IMR-90 (cell line): ENCODE measurements around the gene CARTPT. TPM values are rescaled to one million over a fixed set of nuclear protein-coding genes. Genes with fewer than 3 reads are reported as not detected.

ENCODE experiments used
- ATAC-seq: fragments of 200-7000 bp; cut with Tn5 transposase; 2 replicates; pipeline ENCODE4 v1.9.1; 2020; ENCODE audit warnings: low read depth, mild to moderate bottlenecking, moderate library complexity
- BruUV-seq: library from RNA; stranded (reverse); fragments of 400-500 nt; replicated peaks from 2 replicates; lab custom pipeline; 2021; lab: Mats Ljungman, UMichigan
- CTCF ChIA-PET: fragments of 300-600 bp; formaldehyde crosslinking; extraction: SDS; loops from one replicate; lab custom pipeline; 2021; ENCODE audit warnings: antibody characterized with exemption; lab: Yijun Ruan, JAX
- POLR2A ChIA-PET: fragments of 300-600 bp; sonication (Branson Sonifier 250); formaldehyde crosslinking; loops from one replicate; lab custom pipeline; 2022; ENCODE audit warnings: antibody characterized with exemption; ENCODE audit not compliant: unreplicated experiment; lab: Charles Lee
- DNase-seq: peaks from one replicate; pipeline ENCODE4 v3.0.0; 2013
- H2AFZ ChIP-seq: replicated peaks from 2 replicates; pipeline ENCODE3; 2013; ENCODE audit warnings: low read length, mild to moderate bottlenecking; ENCODE audit not compliant: poor library complexity
- H2AK5ac ChIP-seq: 2 replicates; pipeline ENCODE4 v1.6.1; 2013; ENCODE audit warnings: low read depth, low read length, inconsistent platforms
- H2AK9ac ChIP-seq: replicated peaks from 2 replicates; pipeline ENCODE3; 2013; ENCODE audit warnings: mild to moderate bottlenecking, low read depth, low read length, moderate library complexity; ENCODE audit not compliant: poor library complexity
- H2BK120ac ChIP-seq: 2 replicates; pipeline ENCODE4 v1.6.1; 2013; ENCODE audit warnings: low read depth, low read length, inconsistent platforms
- H2BK15ac ChIP-seq: 3 replicates; pipeline ENCODE4 v1.6.1; 2013; ENCODE audit warnings: low read depth, low read length, inconsistent platforms
- H2BK20ac ChIP-seq: 2 replicates; pipeline ENCODE4 v1.6.1; 2013; ENCODE audit warnings: low read depth, mild to moderate bottlenecking, inconsistent platforms, low read length, moderate library complexity
- H2BK5ac ChIP-seq: 2 replicates; pipeline ENCODE4 v1.6.1; 2013; ENCODE audit warnings: mild to moderate bottlenecking, low read depth, low read length, inconsistent platforms; ENCODE audit not compliant: poor library complexity, severe bottlenecking
- H3K14ac ChIP-seq: replicated peaks from 2 replicates; pipeline ENCODE4 v1.6.1; 2013; ENCODE audit warnings: low read depth, low read length, inconsistent platforms
- H3K18ac ChIP-seq: 2 replicates; pipeline ENCODE4 v1.6.1; 2013; ENCODE audit warnings: low read depth, low read length, control low read depth
- H3K23ac ChIP-seq: 2 replicates; pipeline ENCODE4 v1.6.1; 2013; ENCODE audit warnings: low read depth, low read length, inconsistent platforms
- H3K27ac ChIP-seq: 2 replicates; pipeline ENCODE4 v1.5.1; 2013; ENCODE audit warnings: mild to moderate bottlenecking, control low read depth, low read length; ENCODE audit not compliant: insufficient read depth
- H3K27me3 ChIP-seq: 2 replicates; pipeline ENCODE4 v1.6.1; 2013; ENCODE audit warnings: low read length; ENCODE audit not compliant: control insufficient read depth, insufficient read depth
- H3K36me3 ChIP-seq: 2 replicates; pipeline ENCODE4 v1.6.1; 2013; ENCODE audit warnings: low read length, mixed read lengths; ENCODE audit not compliant: control insufficient read depth, insufficient read depth
- H3K4ac ChIP-seq: 2 replicates; pipeline ENCODE4 v1.6.1; 2013; ENCODE audit warnings: low read depth, low read length, inconsistent platforms
- H3K4me1 ChIP-seq: 2 replicates; pipeline ENCODE4 v1.6.1; 2013; ENCODE audit warnings: low read length, mixed read lengths; ENCODE audit not compliant: control insufficient read depth, insufficient read depth
- H3K4me2 ChIP-seq: 2 replicates; pipeline ENCODE4 v1.6.1; 2013; ENCODE audit warnings: low read depth, mild to moderate bottlenecking, control low read depth, low read length, moderate library complexity
- H3K4me3 ChIP-seq: 2 replicates; pipeline ENCODE4 v1.5.1; 2013; ENCODE audit warnings: low read depth, mild to moderate bottlenecking, control low read depth, low read length, moderate library complexity; ENCODE audit not compliant: insufficient read depth
- H3K56ac ChIP-seq: 2 replicates; pipeline ENCODE4 v1.6.1; 2013; ENCODE audit warnings: low read length, inconsistent platforms; ENCODE audit not compliant: insufficient read depth; ENCODE audit errors: extremely low read depth
- H3K79me1 ChIP-seq, 2 experiments: 2 replicates each; pipeline ENCODE4 v1.6.1; 2013; ENCODE audit warnings: low read length in 2 of 2, inconsistent platforms in 1 of 2, low read depth in 1 of 2
- H3K9ac ChIP-seq: 2 replicates; pipeline ENCODE4 v1.6.1; 2013; ENCODE audit warnings: low read depth, low read length, control low read depth
- H3K9me1 ChIP-seq: 2 replicates; pipeline ENCODE4 v1.6.1; 2013; ENCODE audit warnings: low read length, inconsistent platforms; ENCODE audit not compliant: insufficient read depth
- H3K9me3 ChIP-seq: 2 replicates; pipeline ENCODE4 v1.6.1; 2013; ENCODE audit warnings: low read length; ENCODE audit not compliant: control insufficient read depth, insufficient read depth
- H4K20me1 ChIP-seq: 2 replicates; pipeline ENCODE4 v1.6.1; 2013; ENCODE audit warnings: low read length, inconsistent platforms; ENCODE audit not compliant: insufficient read depth
- H4K5ac ChIP-seq: 2 replicates; pipeline ENCODE4 v1.6.1; 2013; ENCODE audit warnings: mild to moderate bottlenecking, low read depth, low read length, control low read depth
- H4K8ac ChIP-seq, 2 experiments: 2 replicates each; pipeline ENCODE4 v1.6.1; 2013; ENCODE audit warnings: low read depth in 2 of 2, low read length in 2 of 2, control low read depth in 1 of 2, inconsistent platforms in 1 of 2
- H4K91ac ChIP-seq: 2 replicates; pipeline ENCODE4 v1.6.1; 2013; ENCODE audit warnings: low read depth, low read length, inconsistent platforms; ENCODE audit not compliant: insufficient read depth
- BHLHE40 ChIP-seq: fragments of 150-350 bp; IDR thresholded peaks from 2 replicates; pipeline ENCODE4 v1.6.1; 2016; ENCODE audit warnings: mild to moderate bottlenecking, low read depth, low read length
- FOS ChIP-seq: fragments of 150-350 bp; IDR thresholded peaks from 2 replicates; pipeline ENCODE4 v1.6.1; 2016; ENCODE audit warnings: low read depth, low read length
- MAZ ChIP-seq: IDR thresholded peaks from 2 replicates; pipeline ENCODE4 v1.6.1; 2012; ENCODE audit warnings: low read depth, mild to moderate bottlenecking, low read length, improper control_type of control experiment, moderate library complexity, borderline replicate concordance
- MXI1 ChIP-seq: IDR thresholded peaks from 2 replicates; pipeline ENCODE4 v1.6.1; 2012; ENCODE audit warnings: low read depth, mild to moderate bottlenecking, low read length, moderate library complexity, borderline replicate concordance
- NFE2L2 ChIP-seq: fragments of 150-350 bp; IDR thresholded peaks from 2 replicates; pipeline ENCODE4 v1.6.1; 2016; ENCODE audit warnings: low read depth, mild to moderate bottlenecking, low read length
- RCOR1 ChIP-seq: IDR thresholded peaks from 2 replicates; pipeline ENCODE4 v1.6.1; 2012; ENCODE audit warnings: mild to moderate bottlenecking, low read length, improper control_type of control experiment; ENCODE audit not compliant: insufficient replicate concordance
- RFX5 ChIP-seq: IDR thresholded peaks from 2 replicates; pipeline ENCODE4 v1.8.0; 2012; ENCODE audit warnings: low read depth, mild to moderate bottlenecking, low read length, moderate library complexity
- SMC3 ChIP-seq: fragments of 150-350 bp; IDR thresholded peaks from 2 replicates; pipeline ENCODE4 v1.6.1; 2016; ENCODE audit warnings: low read depth, mild to moderate bottlenecking, antibody characterized with exemption, low read length, moderate library complexity
- WGBS, 2 experiments: methylation state at CpG; one replicate each; pipeline versions ENCODE4 v1.1.5 to v1.1.7; 2013; ENCODE audit warnings: missing lambda C conversion rate in 2 of 2; ENCODE audit not compliant: insufficient read length in 1 of 2; ENCODE audit errors: extremely low coverage in 2 of 2; 5-methylcytosine and 5-hydroxymethylcytosine counted together
- dilution Hi-C: fragments of 300-500 bp; cut with HindIII; formaldehyde crosslinking; loops from one replicate; pipeline ENCODE4 v1.14.3; 2018; ENCODE audit warnings: low sequenced_read_pairs; ENCODE audit not compliant: unreplicated experiment
- in situ Hi-C: fragments of 300-500 bp; cut with MboI; formaldehyde crosslinking; loops from 3 replicates; pipeline ENCODE4 v1.14.3; 2019; ENCODE audit warnings: low sequenced_read_pairs, inconsistent platforms, mixed read lengths
- intact Hi-C: fragments of 100-400 bp; cut with micrococcal nuclease; formaldehyde crosslinking; loops from 2 replicates; pipeline ENCODE4 v1.10.0; 2022
- polyA plus RNA-seq, 3 experiments: library from polyadenylated mRNA; depleted of rRNA; stranded (reverse); fragments of >200 nt; gene quantifications; 2 replicates each; pipeline ENCODE4 v1.2.3, GENCODE V29; 2012; ENCODE audit warnings: low replicate concordance in 1 of 3
- total RNA-seq: library from RNA; depleted of rRNA; stranded (reverse); fragments of >200 nt; gene quantifications from 2 replicates; pipeline ENCODE4 v1.2.3, GENCODE V29; 2012
- TF ChIP-seq, protein P1 (sequence below): fragments of 150-350 bp; IDR thresholded peaks from 2 replicates; pipeline ENCODE4 v1.6.1; 2017; ENCODE audit warnings: mild to moderate bottlenecking, antibody characterized with exemption, low read length, low read depth

Gene CARTPT
- total and polyA plus RNA-seq, 2 of the 4 experiments (the other 2 are of a cell fraction) = not detected

DNA sequence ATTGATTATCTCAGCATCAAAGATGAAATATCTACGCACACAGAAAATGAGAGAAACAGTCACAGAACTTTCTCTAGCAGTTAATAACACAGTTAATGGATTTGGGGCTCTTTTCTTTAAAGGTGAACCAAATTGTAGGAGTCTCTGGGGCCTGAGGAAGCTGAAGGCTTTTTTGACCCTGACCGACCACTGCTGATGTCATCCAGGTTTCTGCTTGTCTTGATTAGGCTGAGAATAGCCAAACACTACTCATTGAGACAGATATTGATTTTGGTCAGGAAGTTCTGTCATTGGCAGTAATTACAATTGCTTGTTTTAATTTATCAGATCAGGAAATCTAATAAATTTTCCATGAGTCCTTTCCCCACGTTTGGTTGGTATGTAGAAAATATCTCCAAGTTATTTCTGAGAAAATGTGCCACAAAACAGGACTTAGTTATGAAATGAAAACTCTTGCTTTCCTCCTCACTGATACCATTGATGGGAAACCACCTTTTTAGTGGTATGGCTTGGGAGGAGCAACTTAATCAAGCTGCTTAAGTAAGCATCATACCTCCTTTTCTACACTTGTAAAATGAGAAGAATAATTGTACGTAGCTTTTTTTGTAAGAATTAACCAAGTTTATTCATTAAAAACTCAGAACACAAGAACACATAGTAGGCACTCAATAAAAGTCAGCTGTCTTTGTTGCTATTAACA is 19.7 kb downstream of the CARTPT start:
- Histone ChIP-seq H3K9ac (no peak overlapping the region), H3K4me2 (no peak overlapping the region), H3K4ac (no peak overlapping the region), H2AK9ac (no peak overlapping the region), H4K91ac (no peak overlapping the region), H3K9me3 (no peaks in the 10 kb centered on the region), H4K8ac (no peak overlapping the region), H3K18ac (no peak overlapping the region), H3K27ac (no peak overlapping the region), H3K4me3 (no peak overlapping the region), H4K5ac (no peak overlapping the region), H3K79me1 (no peaks in the 10 kb centered on the region), H2AFZ (no peak overlapping the region), H2BK5ac (no peak overlapping the region), H3K27me3 (peaks cover 3% of the 10 kb centered on the region; the same call in 1 of the 2 replicates), H2AK5ac (no peak overlapping the region), H3K9me1 (no peaks in the 10 kb centered on the region), H2BK120ac (no peak overlapping the region), H3K23ac (no peak overlapping the region), H2BK20ac (no peak overlapping the region), H4K20me1 (no peaks in the 10 kb centered on the region), H3K4me1 (no peaks in the 10 kb centered on the region), H3K36me3 (no peaks in the 10 kb centered on the region), H2BK15ac (no peak overlapping the region), H3K56ac (no peak overlapping the region), H3K14ac (no peak overlapping the region)
- ChIA-PET POLR2A (no interaction called here), CTCF (no interaction called here)
- dilution Hi-C loops (no loop called here), intact Hi-C loops (no loop called here), in situ Hi-C loops (no loop called here)
- no CpG with 5 or more reads among the region's 4 CpGs for WGBS, 2 experiments
- DNase-seq (no peak), ATAC-seq (no peak)
- TF ChIP-seq BHLHE40 = no peak
- TF ChIP-seq MAZ = no peak
- no peak for TF ChIP-seq FOS
- TF ChIP-seq RFX5 = no peak
- no peak for TF ChIP-seq RCOR1
- TF ChIP-seq MXI1 = no peak
- no peak for TF ChIP-seq NFE2L2
- TF ChIP-seq, protein P1, sequence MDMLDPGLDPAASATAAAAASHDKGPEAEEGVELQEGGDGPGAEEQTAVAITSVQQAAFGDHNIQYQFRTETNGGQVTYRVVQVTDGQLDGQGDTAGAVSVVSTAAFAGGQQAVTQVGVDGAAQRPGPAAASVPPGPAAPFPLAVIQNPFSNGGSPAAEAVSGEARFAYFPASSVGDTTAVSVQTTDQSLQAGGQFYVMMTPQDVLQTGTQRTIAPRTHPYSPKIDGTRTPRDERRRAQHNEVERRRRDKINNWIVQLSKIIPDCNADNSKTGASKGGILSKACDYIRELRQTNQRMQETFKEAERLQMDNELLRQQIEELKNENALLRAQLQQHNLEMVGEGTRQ = no peak
- no peak for TF ChIP-seq SMC3
- BruUV-seq = no TSS peak
